HepG2 (cell line): ENCODE measurements around the gene CCL17.

Source experiments
- ADNP ChIP-seq: sonication (generic); formaldehyde crosslinking; IDR thresholded peaks from 2 replicates; pipeline ENCODE4 v1.4.0; 2020; ENCODE audit warnings: missing genetic modification reagents
- CBX5 ChIP-seq: sonication (generic); formaldehyde crosslinking; IDR thresholded peaks from 2 replicates; pipeline ENCODE4 v1.4.0; 2020; ENCODE audit warnings: missing genetic modification reagents, borderline replicate concordance
- EED ChIP-seq: sonication (generic); formaldehyde crosslinking; IDR thresholded peaks from 2 replicates; pipeline ENCODE4 v1.5.0; 2020; ENCODE audit warnings: mild to moderate bottlenecking, missing genetic modification reagents
- IRF1 ChIP-seq: sonication (generic); formaldehyde crosslinking; IDR thresholded peaks from 2 replicates; pipeline ENCODE4 v1.4.0; 2020; ENCODE audit warnings: low read depth, mild to moderate bottlenecking, missing genetic modification reagents
- NR2F1 ChIP-seq, 2 experiments: fragments of 450-650 bp in 1 of 2; formaldehyde crosslinking in 1 of 2; IDR thresholded peaks; 2 replicates each; pipeline versions ENCODE4 v1.5.0 to v1.6.1; 2016 to 2020; ENCODE audit warnings: mild to moderate bottlenecking in 1 of 2, missing compliant biosample characterization in 1 of 2, missing genetic modification reagents in 1 of 2, moderate library complexity in 1 of 2
- RORA ChIP-seq: sonication (generic); formaldehyde crosslinking; IDR thresholded peaks from 2 replicates; pipeline ENCODE4 v1.5.0; 2020; ENCODE audit warnings: mild to moderate bottlenecking, missing genetic modification reagents, moderate library complexity
- ZNF484 ChIP-seq: sonication (generic); formaldehyde crosslinking; IDR thresholded peaks from 2 replicates; pipeline ENCODE4 v1.5.1; 2020; ENCODE audit warnings: mild to moderate bottlenecking, low read depth, missing genetic modification reagents, borderline replicate concordance
- ZSCAN30 ChIP-seq: sonication (generic); formaldehyde crosslinking; IDR thresholded peaks from 2 replicates; pipeline ENCODE4 v1.5.0; 2020; ENCODE audit warnings: mild to moderate bottlenecking, missing genetic modification reagents

GRCh38 chr16:57355898-57356414, 48.6 kb upstream of the CCL17 start:
- TF ChIP-seq IRF1 (CRISPR knock-in tag) (no peak), EED (CRISPR knock-in tag) (no peak), NR2F1 (CRISPR knock-in tag; IDR thresholded peaks at IDR 0.05) (no peak), ADNP (CRISPR knock-in tag) (no peak), RORA (no peak), ZNF484 (no peak), ZSCAN30 (CRISPR knock-in tag) (no peak), CBX5 (CRISPR knock-in tag) (no peak)
